Erythroblast (primary cell): ENCODE data around the gene MAGOHB.

ENCODE experiments used
- GATA1 ChIP-seq: IDR thresholded peaks from 2 replicates; pipeline ENCODE4 v1.6.1; 2011; ENCODE audit warnings: low read depth, mild to moderate bottlenecking, control low read depth, low read length, moderate library complexity
- POLR2A ChIP-seq: IDR thresholded peaks from 2 replicates; pipeline ENCODE4 v1.6.1; 2011; ENCODE audit warnings: mild to moderate bottlenecking, low read length

DNA sequence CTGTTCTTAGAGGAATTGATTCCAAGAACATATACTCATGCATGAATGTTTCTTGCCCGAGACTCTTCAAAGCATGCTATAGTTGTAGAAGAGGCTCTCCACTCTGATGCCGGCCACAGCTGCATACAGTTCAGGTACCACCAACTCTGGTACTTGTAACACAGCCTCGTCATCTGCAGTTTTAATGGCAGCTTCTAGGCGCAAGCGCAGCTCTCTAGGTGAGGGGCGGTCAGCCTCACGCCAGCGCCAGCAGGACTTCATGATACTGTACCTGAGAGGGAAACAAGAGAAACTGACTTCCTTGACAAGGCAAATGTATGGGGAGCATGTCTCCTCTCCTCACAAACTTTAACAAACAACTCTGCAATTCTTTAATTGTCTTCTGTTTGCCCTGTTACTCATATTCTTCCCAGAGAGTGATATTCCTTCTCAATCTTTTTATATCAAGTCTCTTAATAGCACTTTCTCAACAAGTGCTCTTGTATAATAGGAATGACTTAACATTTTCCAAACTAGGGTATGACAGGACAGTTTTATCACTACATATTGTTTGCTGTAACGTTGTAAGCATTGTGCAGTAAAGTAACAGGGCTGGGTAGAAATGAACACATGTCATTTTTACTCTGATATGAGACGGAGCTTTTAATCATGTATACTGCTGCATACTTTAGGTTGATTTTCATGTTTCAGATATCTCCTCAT is 6.8 kb upstream of the MAGOHB start:
- TF ChIP-seq POLR2A (no peak), GATA1 (no peak)
